GM12874 (cell line): Measurements from ENCODE around the gene LY6G6C.

Experiments used
- TF ChIP-seq, protein P1 (sequence below): IDR thresholded peaks from 2 replicates; pipeline ENCODE4 v1.5.1; 2011; ENCODE audit warnings: low read depth, mild to moderate bottlenecking, control low read depth, low read length, moderate library complexity; ENCODE audit not compliant: insufficient read depth

LY6G6C gene

DNA sequence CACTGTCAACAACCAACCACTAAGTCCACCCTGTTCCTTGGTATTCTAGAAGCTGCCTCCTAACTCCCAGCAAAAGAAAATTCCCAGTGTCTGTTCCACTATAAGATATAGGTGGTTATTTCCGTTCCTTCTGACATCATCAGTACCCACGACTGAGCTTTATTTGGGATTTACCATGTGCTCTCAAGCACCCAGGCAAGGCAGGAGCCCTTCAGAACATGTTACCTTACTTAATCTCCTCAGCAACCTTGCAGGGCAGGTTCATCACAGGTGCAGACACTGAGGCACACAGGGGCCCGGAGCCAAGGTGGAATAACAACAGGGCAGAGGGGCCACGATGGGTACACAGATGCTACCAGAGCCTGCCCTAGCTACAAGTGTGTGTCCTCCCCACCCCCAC lies 29.2 kb downstream of the LY6G6C start:
- TF ChIP-seq, protein P1, sequence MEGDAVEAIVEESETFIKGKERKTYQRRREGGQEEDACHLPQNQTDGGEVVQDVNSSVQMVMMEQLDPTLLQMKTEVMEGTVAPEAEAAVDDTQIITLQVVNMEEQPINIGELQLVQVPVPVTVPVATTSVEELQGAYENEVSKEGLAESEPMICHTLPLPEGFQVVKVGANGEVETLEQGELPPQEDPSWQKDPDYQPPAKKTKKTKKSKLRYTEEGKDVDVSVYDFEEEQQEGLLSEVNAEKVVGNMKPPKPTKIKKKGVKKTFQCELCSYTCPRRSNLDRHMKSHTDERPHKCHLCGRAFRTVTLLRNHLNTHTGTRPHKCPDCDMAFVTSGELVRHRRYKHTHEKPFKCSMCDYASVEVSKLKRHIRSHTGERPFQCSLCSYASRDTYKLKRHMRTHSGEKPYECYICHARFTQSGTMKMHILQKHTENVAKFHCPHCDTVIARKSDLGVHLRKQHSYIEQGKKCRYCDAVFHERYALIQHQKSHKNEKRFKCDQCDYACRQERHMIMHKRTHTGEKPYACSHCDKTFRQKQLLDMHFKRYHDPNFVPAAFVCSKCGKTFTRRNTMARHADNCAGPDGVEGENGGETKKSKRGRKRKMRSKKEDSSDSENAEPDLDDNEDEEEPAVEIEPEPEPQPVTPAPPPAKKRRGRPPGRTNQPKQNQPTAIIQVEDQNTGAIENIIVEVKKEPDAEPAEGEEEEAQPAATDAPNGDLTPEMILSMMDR, result no peak

DNA sequence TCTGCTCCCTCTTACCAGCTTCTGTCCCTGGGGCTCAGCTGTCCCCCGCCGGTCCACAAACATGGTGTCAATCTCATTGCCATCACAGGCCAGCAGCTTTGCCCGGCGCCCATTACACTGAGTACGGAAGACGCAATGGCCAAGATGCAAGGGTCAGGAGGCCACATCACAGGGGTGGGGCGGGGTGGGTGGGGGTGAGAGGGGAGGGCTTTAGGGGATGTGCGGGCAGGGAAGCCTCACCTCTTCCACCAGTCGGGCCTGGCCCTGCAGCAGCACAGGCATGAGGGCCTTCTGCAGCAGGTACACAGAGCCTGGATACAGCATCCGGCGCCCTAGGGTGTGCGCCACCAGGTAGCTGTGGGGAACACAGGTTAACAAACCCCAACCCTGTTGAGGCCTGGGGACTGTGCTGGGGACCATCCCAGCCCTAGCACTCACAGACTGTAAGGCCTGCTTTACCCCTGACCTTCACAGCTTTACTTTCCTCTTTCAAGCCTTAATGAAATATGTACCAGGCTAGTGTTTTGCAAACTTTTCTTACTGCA lies 29.9 kb downstream of the LY6G6C start:
- TF ChIP-seq, protein P1, result no peak

DNA sequence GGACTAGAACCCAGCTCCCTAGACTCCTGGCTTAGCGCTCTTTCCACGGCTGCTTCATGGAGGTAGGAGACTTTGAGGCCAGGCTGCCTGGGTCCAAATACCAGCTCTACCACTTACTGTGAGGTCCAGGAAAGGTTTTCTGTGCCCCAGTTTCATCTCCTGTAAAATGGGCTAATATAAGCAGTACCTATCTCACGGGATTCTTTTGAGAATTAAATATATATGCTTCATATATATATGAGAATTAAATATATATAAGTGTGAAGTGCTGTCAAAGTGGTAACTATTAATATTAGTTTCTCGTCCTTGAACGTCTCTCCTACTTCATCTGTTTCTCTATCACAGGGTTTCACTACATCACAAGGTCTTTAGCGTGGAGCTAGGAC lies 30.5 kb downstream of the LY6G6C start:
- TF ChIP-seq, protein P1, result no peak

DNA sequence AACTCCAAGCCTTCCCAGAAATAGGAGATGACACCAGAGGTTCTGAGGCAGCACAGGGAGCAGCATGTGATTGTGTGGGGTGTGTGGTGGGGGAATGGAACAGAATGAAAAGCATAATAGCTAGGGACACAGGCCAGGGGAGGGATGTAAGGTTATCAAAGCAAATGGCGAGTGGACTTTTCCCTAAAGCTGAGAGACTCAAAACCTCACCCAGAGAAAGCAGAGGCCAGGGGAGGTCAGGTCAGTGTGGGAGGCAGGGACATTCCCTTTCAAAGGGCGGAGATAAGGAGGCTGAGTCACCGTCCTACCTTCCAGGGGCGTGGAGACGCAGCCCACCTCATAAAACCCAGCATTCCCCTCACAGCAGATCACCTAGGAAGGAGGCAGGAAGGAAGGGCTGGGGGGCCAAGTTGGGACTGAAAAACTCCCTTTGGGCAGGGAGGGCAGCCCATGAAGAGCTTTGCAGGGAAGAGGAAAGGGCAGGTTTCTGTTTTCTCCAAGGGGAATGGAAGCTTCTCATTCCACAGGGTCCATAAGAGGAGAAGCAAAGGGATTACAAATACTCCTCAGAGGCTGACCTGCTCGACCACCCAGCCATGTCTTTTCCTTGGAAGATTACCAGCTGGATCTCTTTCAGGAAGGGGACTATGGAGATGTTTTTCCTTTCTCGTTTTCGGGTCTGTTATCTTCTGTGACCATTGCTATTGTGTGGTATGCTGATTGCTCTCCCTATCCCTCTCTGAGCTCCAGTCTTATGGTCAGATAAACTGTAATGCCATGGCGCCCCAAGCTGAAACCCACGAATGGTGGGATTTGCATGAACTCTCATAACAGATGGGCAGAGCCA lies 31.1 kb downstream of the LY6G6C start:
- TF ChIP-seq, protein P1, result no peak

GRCh38 chr6:31689249-31690110 lies 32.1 kb downstream of the LY6G6C start:
- TF ChIP-seq, protein P1, result peak; percentile 58

GRCh38 chr6:31687860-31688693 lies 33.5 kb downstream of the LY6G6C start:
- TF ChIP-seq, protein P1, result no peak
